Stomach (tissue), 9 donors: ENCODE data around the gene KLHL29. TPM values are rescaled to one million over a fixed set of nuclear protein-coding genes. Genes with fewer than 3 reads are reported as not detected.

Experiments used
- DNase-seq, 2 donors: peaks; one replicate each; pipeline versions ENCODE4 v3.0.0 to v3.0.0-alpha.2; 2013 to 2019
- H3K27ac ChIP-seq, 5 donors: fragments of 200-600 bp in 4 of 5; sonication (generic) in 4 of 5; one replicate each; pipeline ENCODE4 v1.5.1; 2013 to 2019; ENCODE audit warnings: mild to moderate bottlenecking in 1 of 5, moderate library complexity in 1 of 5
- H3K27me3 ChIP-seq, 3 donors: fragments of 200-600 bp; sonication (generic); one replicate each; pipeline ENCODE4 v1.5.1; 2017 to 2019; ENCODE audit warnings: mixed run types in 1 of 3
- H3K36me3 ChIP-seq, 4 donors: fragments of 200-600 bp; sonication (generic); 1 replicate in 3 of 4; 2 replicates in 1 of 4; pipeline ENCODE4 v1.5.1; 2016 to 2019
- H3K4me1 ChIP-seq, 4 donors: fragments of 200-600 bp; sonication (generic); one replicate each; pipeline ENCODE4 v1.5.1; 2016 to 2019
- H3K4me3 ChIP-seq, 4 donors: fragments of 200-600 bp; sonication (generic) in 3 of 4; one replicate each; pipeline ENCODE4 v1.5.1; 2016 to 2019; ENCODE audit warnings: mild to moderate bottlenecking in 1 of 4
- H3K9me3 ChIP-seq, 4 donors: fragments of 200-600 bp; sonication (generic); one replicate each; pipeline ENCODE4 v1.5.1; 2016 to 2019
- CTCF ChIP-seq, 7 experiments: fragments of 450-650 bp in 4 of 7; fragments of 200-600 bp in 3 of 7; sonication (generic) in 3 of 7; IDR thresholded peaks; one replicate each; pipeline ENCODE4 v1.5.1; 2016 to 2019; ENCODE audit warnings: antibody characterized with exemption in 7 of 7, control low read depth in 2 of 7, mild to moderate bottlenecking in 1 of 7
- EP300 ChIP-seq: sonication (generic); formaldehyde crosslinking; IDR thresholded peaks from one replicate; pipeline ENCODE4 v1.6.1; 2017; ENCODE audit warnings: antibody characterized with exemption
- POLR2A ChIP-seq, 4 donors: fragments of 450-650 bp; IDR thresholded peaks; one replicate each; pipeline ENCODE4 v1.6.1; 2016; ENCODE audit warnings: antibody characterized with exemption in 4 of 4, control low read depth in 2 of 4, mild to moderate bottlenecking in 1 of 4, moderate library complexity in 1 of 4
- POLR2AphosphoS5 ChIP-seq, 3 donors: sonication (generic); formaldehyde crosslinking; IDR thresholded peaks; one replicate each; pipeline ENCODE4 v1.6.1; 2016; ENCODE audit warnings: antibody characterized with exemption in 3 of 3
- WGBS, 5 donors: extraction: QIAGEN DNeasy Blood & Tissue Kit in 3 of 5; methylation state at CpG; one replicate each; pipeline versions ENCODE4 v1.1.5 to v1.1.7; 2013 to 2018; 5-methylcytosine and 5-hydroxymethylcytosine counted together
- intact Hi-C: fragments of 100-400 bp; cut with DNase I; formaldehyde crosslinking; loops from one replicate; pipeline ENCODE4 v1.15.1; 2023; ENCODE audit warnings: low total_unique reads
- polyA plus RNA-seq, 3 donors: library from polyadenylated mRNA; stranded (reverse); fragments of 200-250 nt; gene quantifications; one replicate each; pipeline ENCODE4 v1.2.3, GENCODE V29; 2013
- total RNA-seq, 5 donors: library from RNA; depleted of rRNA; stranded (reverse); fragments of >200 nt; gene quantifications; one replicate each; pipeline versions ENCODE4 v1.1.0 to v1.2.3, GENCODE V29; 2014 to 2016
- donor health status: healthy with polysubstance abuse.
- donor health status: Bipolar disorder and iron deficiency.
- donor health status: healthy.

The KLHL29 gene
- total and polyA plus RNA-seq, 8 donors: under 0.01 to 6.6 (median 1.3) TPM

GRCh38 chr2:23585273-23586170 is 200.5 kb downstream of the KLHL29 start:
- H3K27me3 ChIP-seq: no peaks in the 10 kb centered on the region
- no peak for TF ChIP-seq POLR2AphosphoS5 (IDR thresholded peaks at IDR 0.05)
- no peak for TF ChIP-seq POLR2A (IDR thresholded peaks at IDR 0.05)
- TF ChIP-seq EP300: no peak
- no peak for TF ChIP-seq CTCF (IDR thresholded peaks at IDR 0.05)
- H3K36me3 ChIP-seq: no peaks in the 10 kb centered on the region
- 62 to 78% (median 70%) methylated on average over 13 of the region's 13 CpGs for WGBS, 5 donors
- peak in 1 of 2 donors; percentile 42 for DNase-seq
- H3K4me3 ChIP-seq: no peak overlapping the region
- H3K4me1 ChIP-seq: peaks cover 0 to 41% (median 10%) of the 10 kb centered on the region in 4 donors
- H3K9me3 ChIP-seq: no peaks in the 10 kb centered on the region
- intact Hi-C loops: no loop called here
- peak overlapping the region in 4 of 5 donors; percentile 7 to 91 (median 65) for H3K27ac ChIP-seq

- H3K27ac ChIP-seq: peak overlapping the region in 2 of 5 donors; percentile 68 to 91
- DNase-seq: no peak
- intact Hi-C loops: no loop called here
These were observed 201.8 kb downstream of the KLHL29 start for GRCh38 chr2:23586741-23587306.

GRCh38 chr2:23587341-23587880 is 202.4 kb downstream of the KLHL29 start:
- 88 to 91% (median 89%) methylated on average over 13 of the region's 13 CpGs for WGBS, 5 donors
- Histone ChIP-seq H3K4me3 (no peak overlapping the region), H3K27me3 (no peaks in the 10 kb centered on the region), H3K9me3 (no peaks in the 10 kb centered on the region), H3K4me1 (peaks cover 0 to 60% (median 13%) of the 10 kb centered on the region in 4 donors), H3K36me3 (no peaks in the 10 kb centered on the region), H3K27ac (peak overlapping the region in 2 of 5 donors; percentile 67 to 91)
- intact Hi-C loops: no loop called here
- no peak for DNase-seq
- TF ChIP-seq POLR2A (IDR thresholded peaks at IDR 0.05): no peak
- TF ChIP-seq CTCF (IDR thresholded peaks at IDR 0.05): no peak

More at GRCh38 chr2:23586741-23587306, 201.8 kb downstream of the KLHL29 start:
- Histone ChIP-seq H3K4me1 (peaks cover 0 to 54% (median 13%) of the 10 kb centered on the region in 4 donors), H3K4me3 (no peak overlapping the region), H3K9me3 (no peaks in the 10 kb centered on the region), H3K27me3 (no peaks in the 10 kb centered on the region), H3K36me3 (no peaks in the 10 kb centered on the region)
- WGBS, 5 donors: 79 to 85% (median 83%) methylated on average over 11 to 15 of the region's 15 CpGs
- no peak for TF ChIP-seq POLR2AphosphoS5 (IDR thresholded peaks at IDR 0.05)
- TF ChIP-seq CTCF (IDR thresholded peaks at IDR 0.05): no peak
- no peak for TF ChIP-seq EP300
- no peak for TF ChIP-seq POLR2A (IDR thresholded peaks at IDR 0.05)

- no peak for DNase-seq
These were observed 203.1 kb downstream of the KLHL29 start for GRCh38 chr2:23588106-23588505.

More at GRCh38 chr2:23588106-23588505, 203.1 kb downstream of the KLHL29 start:
- no peaks in the 10 kb centered on the region for H3K9me3 ChIP-seq
- TF ChIP-seq POLR2A (IDR thresholded peaks at IDR 0.05) (no peak), CTCF (IDR thresholded peaks at IDR 0.05) (no peak), POLR2AphosphoS5 (IDR thresholded peaks at IDR 0.05) (no peak), EP300 (no peak)
- intact Hi-C loops: no loop called here
- H3K27ac ChIP-seq: peak overlapping the region in 3 of 5 donors; percentile 42 to 91 (median 67)
- H3K4me1 ChIP-seq: peaks cover 0 to 65% (median 14%) of the 10 kb centered on the region in 4 donors
- 80 to 100% (median 89%) methylated on average over 3 to 4 of the region's 4 CpGs for WGBS, 5 donors
- no peak overlapping the region for H3K4me3 ChIP-seq
- no peaks in the 10 kb centered on the region for H3K27me3 ChIP-seq
- H3K36me3 ChIP-seq: no peaks in the 10 kb centered on the region
